K562 (cell line): Measurements from ENCODE around the gene FBXO21. TPM values are rescaled to one million over a fixed set of nuclear protein-coding genes. Genes with fewer than 3 reads are reported as not detected.

Source experiments
- ATAC-seq: fragments of 200-7000 bp; cut with Tn5 transposase; 3 replicates; pipeline ENCODE4 v1.9.1; 2020; ENCODE audit warnings: moderate library complexity
- BruUV-seq: library from RNA; stranded (reverse); fragments of 400-500 nt; replicated peaks from 2 replicates; lab custom pipeline; 2021; lab: Mats Ljungman, UMichigan
- CTCF ChIA-PET: fragments of 300-600 bp; formaldehyde crosslinking; extraction: SDS; loops from one replicate; lab custom pipeline; 2021; ENCODE audit warnings: low intra/inter-chr PET ratio; lab: Yijun Ruan, JAX
- POLR2A ChIA-PET: fragments of 300-600, 350-650 bp; sonication (Branson Sonifier 250); formaldehyde crosslinking; extraction: SDS; loops from one replicate; lab custom pipeline; 2021; ENCODE audit warnings: antibody characterized with exemption, inconsistent platforms; lab: Yijun Ruan, JAX
- DNase-seq, 4 experiments: peaks; one replicate each; pipeline versions ENCODE4 v3.0.0 to v3.0.0-alpha.2; 2011 to 2018; ENCODE audit warnings: low spot score in 3 of 4, mixed read lengths in 3 of 4; ENCODE audit errors: extremely low read depth in 1 of 4
- FAIRE-seq: peaks from 2 replicates; lab custom pipeline; 2011; peaks lifted over from hg19 to GRCh38; lab: Jason Lieb, UNC
- H2AFZ ChIP-seq: 2 replicates; pipeline ENCODE4 v1.6.0; 2011; ENCODE audit warnings: low read depth, low read length, control low read depth, inconsistent platforms
- H3K27ac ChIP-seq: fragments of 200-600 bp; 3 replicates; pipeline ENCODE4 v1.8.0; 2011; ENCODE audit warnings: low read depth, mild to moderate bottlenecking, control low read depth, inconsistent platforms, low read length, moderate library complexity, mixed read lengths; ENCODE audit errors: extremely low read depth
- H3K27me3 ChIP-seq, 2 experiments: fragments of 300-600 bp in 1 of 2; 2 replicates in 1 of 2; 3 replicates in 1 of 2; pipeline versions ENCODE4 v1.6.0 to v1.8.0; 2011; ENCODE audit warnings: inconsistent platforms in 2 of 2, low read length in 2 of 2, mild to moderate bottlenecking in 1 of 2, mixed read lengths in 1 of 2, moderate library complexity in 1 of 2; ENCODE audit not compliant: control insufficient read depth in 2 of 2, insufficient read depth in 2 of 2
- H3K36me3 ChIP-seq: fragments of 300-600 bp; 3 replicates; pipeline ENCODE4 v1.8.0; 2011; ENCODE audit warnings: mild to moderate bottlenecking, low read length, inconsistent platforms; ENCODE audit not compliant: control insufficient read depth, insufficient read depth
- H3K4me1 ChIP-seq, 2 experiments: fragments of 200-600 bp in 1 of 2; replicated peaks in 1 of 2; 2 replicates in 1 of 2; 3 replicates in 1 of 2; pipeline versions ENCODE4 v1.5.1 to v1.8.0; 2011; ENCODE audit warnings: inconsistent platforms in 2 of 2, low read length in 2 of 2, mild to moderate bottlenecking in 1 of 2, mixed read lengths in 1 of 2, moderate library complexity in 1 of 2; ENCODE audit not compliant: control insufficient read depth in 2 of 2, insufficient read depth in 2 of 2
- H3K4me2 ChIP-seq: 2 replicates; pipeline ENCODE4 v1.6.1; 2011; ENCODE audit warnings: low read length, control low read depth, inconsistent platforms, mixed read lengths; ENCODE audit not compliant: insufficient read depth
- H3K4me3 ChIP-seq: fragments of 200-600 bp; sonication (generic), shearing (Covaris generic); 2 replicates; pipeline ENCODE4 v1.5.1; 2016; ENCODE audit warnings: control low read depth, inconsistent platforms
- H3K79me2 ChIP-seq: fragments of 200-600 bp; 3 replicates; pipeline ENCODE4 v1.8.0; 2011; ENCODE audit warnings: low read length, inconsistent platforms; ENCODE audit not compliant: control insufficient read depth, insufficient read depth
- H3K9ac ChIP-seq, 2 experiments: 2 replicates each; pipeline versions ENCODE4 v1.6.0 to v1.6.1; 2011; ENCODE audit warnings: low read depth in 2 of 2, low read length in 2 of 2, control low read depth in 1 of 2, inconsistent platforms in 1 of 2, mild to moderate bottlenecking in 1 of 2, mixed read lengths in 1 of 2; ENCODE audit not compliant: insufficient read depth in 1 of 2
- H3K9me1 ChIP-seq: one replicate; pipeline ENCODE4 v1.6.0; 2011; ENCODE audit warnings: inconsistent platforms, mild to moderate bottlenecking, low read length, moderate library complexity; ENCODE audit not compliant: control insufficient read depth, insufficient read depth
- H3K9me3 ChIP-seq: replicated peaks from 2 replicates; pipeline ENCODE4 v1.5.1; 2011; ENCODE audit warnings: low read depth, low read length, inconsistent platforms; ENCODE audit not compliant: control insufficient read depth, insufficient read depth
- H4K20me1 ChIP-seq: replicated peaks from 2 replicates; pipeline ENCODE4 v1.6.1; 2011; ENCODE audit warnings: low read length, inconsistent platforms, mixed read lengths; ENCODE audit not compliant: control insufficient read depth, insufficient read depth
- BCOR ChIP-seq: fragments of 450-650 bp; IDR thresholded peaks from 2 replicates; pipeline ENCODE4 v1.6.1; 2016
- KDM1A ChIP-seq, 2 experiments: fragments of 450-650 bp; IDR thresholded peaks; 2 replicates each; pipeline ENCODE4 v1.6.1; 2016; ENCODE audit warnings: mild to moderate bottlenecking in 2 of 2
- KDM4B ChIP-seq, 2 experiments: fragments of 450-650 bp in 1 of 2; sonication (generic) in 1 of 2; IDR thresholded peaks; 2 replicates each; pipeline ENCODE4 v1.6.1; 2016 to 2017; ENCODE audit warnings: borderline replicate concordance in 2 of 2, antibody characterized with exemption in 1 of 2, low read depth in 1 of 2, mild to moderate bottlenecking in 1 of 2
- MAFG ChIP-seq: fragments of 450-650 bp; conservative IDR thresholded peaks from 2 replicates; pipeline ENCODE4 v1.6.1; 2016; ENCODE audit warnings: missing genetic modification characterization, missing compliant biosample characterization
- RBM25 ChIP-seq: fragments of 200-400 bp; formaldehyde crosslinking; IDR thresholded peaks from 2 replicates; pipeline ENCODE4 v1.6.1; 2018; ENCODE audit warnings: low read length, low read depth, moderate library complexity; ENCODE audit not compliant: severe bottlenecking
- ZC3H11A ChIP-seq: IDR thresholded peaks from 2 replicates; pipeline ENCODE4 v1.6.1; 2012; ENCODE audit warnings: low read depth, low read length, improper control_type of control experiment
- WGBS: fragments of 100-300 bp; shearing (Covaris generic); methylation state at CpG from one replicate; pipeline ENCODE4 v1.1.6; 2016; ENCODE audit warnings: low coverage, mixed read lengths; ENCODE audit not compliant: insufficient coverage; ENCODE audit errors: missing lambda C conversion rate; 5-methylcytosine and 5-hydroxymethylcytosine counted together
- in situ Hi-C: fragments of 300-500 bp; cut with MboI; formaldehyde crosslinking; loops from 4 replicates; pipeline ENCODE4 v1.15.0; 2018; ENCODE audit warnings: inconsistent platforms, mixed read lengths
- intact Hi-C: fragments of 100-400 bp; cut with micrococcal nuclease; formaldehyde crosslinking; loops from 2 replicates; pipeline ENCODE4 v1.14.2; 2022
- polyA plus RNA-seq, 8 experiments: library from polyadenylated mRNA; depleted of rRNA in 4 of 8; stranded (reverse) in 5 of 8; unstranded in 3 of 8; fragments of >200 nt; fragmentation: Nextera tagmentation in 2 of 8; fragmentation: Illumina TruSeq in 1 of 8; extraction: Ambion mirVana in 2 of 8; extraction: Trizol in 1 of 8; gene quantifications; 2 replicates each; pipeline versions ENCODE4 v1.2.1 to v1.2.3, GENCODE V29; 2011 to 2014; ENCODE audit warnings: inconsistent platforms in 1 of 8, missing spikeins in 1 of 8
- total RNA-seq, 7 experiments: library from RNA; depleted of rRNA in 6 of 7; stranded (reverse); fragments of >200 nt in 6 of 7; fragmentation: Illumina TruSeq in 2 of 7; extraction: Trizol in 2 of 7; gene quantifications; 2 replicates each; pipeline versions ENCODE4 v1.2.1 to v1.2.3, GENCODE V29; 2011 to 2021; ENCODE audit warnings: low replicate concordance in 1 of 7
- TF ChIP-seq, protein P1 (sequence below): IDR thresholded peaks from 2 replicates; pipeline ENCODE4 v1.6.1; 2012; ENCODE audit warnings: low read depth, low read length, improper control_type of control experiment, borderline replicate concordance

The FBXO21 gene
- total and polyA plus RNA-seq, 9 of the 15 experiments (the other 6 are each of a cell fraction or from before 2014, with no cell fraction given): 3.0 to 50.9 (median 9.1) TPM

DNA sequence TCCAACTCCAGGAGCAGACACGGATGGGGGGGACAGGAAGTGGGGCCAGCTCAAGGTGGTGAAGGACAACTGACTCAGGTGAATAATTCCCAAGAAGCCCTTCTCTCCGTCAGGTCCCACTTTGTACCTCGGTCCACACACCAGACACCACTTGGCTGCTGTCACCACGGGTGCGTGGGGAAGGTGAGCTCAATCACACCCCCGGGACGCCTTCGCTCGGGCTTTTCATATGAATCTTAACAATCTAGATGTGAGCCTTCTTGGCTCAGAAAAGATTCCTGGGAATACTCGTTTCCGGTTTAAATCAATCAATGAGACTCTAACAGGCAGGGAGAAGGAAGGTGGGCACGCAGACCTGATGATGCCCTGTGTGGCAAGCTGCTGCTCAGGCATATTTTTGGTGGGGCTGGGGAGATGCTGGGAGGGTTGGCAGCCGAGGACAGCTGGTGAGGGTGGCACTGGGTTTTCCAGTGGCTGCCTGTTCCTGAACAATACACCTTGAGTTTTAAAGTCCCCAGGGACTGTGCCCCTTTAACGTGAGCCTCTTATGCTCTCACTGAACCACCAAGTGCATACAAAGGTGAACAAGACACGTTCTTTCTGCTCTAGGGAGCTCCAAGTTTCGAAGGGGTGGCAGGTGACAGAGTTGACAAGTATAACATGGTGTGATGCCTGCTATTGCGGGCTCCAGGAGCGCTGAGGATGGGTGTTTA is 96.2 kb downstream of the FBXO21 start (continued):
- TF ChIP-seq, protein P1, sequence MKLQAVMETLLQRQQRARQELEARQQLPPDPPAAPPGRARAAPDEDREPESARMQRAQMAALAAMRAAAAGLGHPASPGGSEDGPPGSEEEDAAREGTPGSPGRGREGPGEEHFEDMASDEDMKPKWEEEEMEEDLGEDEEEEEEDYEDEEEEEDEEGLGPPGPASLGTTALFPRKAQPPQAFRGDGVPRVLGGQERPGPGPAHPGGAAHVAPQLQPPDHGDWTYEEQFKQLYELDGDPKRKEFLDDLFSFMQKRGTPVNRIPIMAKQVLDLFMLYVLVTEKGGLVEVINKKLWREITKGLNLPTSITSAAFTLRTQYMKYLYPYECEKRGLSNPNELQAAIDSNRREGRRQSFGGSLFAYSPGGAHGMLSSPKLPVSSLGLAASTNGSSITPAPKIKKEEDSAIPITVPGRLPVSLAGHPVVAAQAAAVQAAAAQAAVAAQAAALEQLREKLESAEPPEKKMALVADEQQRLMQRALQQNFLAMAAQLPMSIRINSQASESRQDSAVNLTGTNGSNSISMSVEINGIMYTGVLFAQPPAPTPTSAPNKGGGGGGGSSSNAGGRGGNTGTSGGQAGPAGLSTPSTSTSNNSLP: no peak

DNA sequence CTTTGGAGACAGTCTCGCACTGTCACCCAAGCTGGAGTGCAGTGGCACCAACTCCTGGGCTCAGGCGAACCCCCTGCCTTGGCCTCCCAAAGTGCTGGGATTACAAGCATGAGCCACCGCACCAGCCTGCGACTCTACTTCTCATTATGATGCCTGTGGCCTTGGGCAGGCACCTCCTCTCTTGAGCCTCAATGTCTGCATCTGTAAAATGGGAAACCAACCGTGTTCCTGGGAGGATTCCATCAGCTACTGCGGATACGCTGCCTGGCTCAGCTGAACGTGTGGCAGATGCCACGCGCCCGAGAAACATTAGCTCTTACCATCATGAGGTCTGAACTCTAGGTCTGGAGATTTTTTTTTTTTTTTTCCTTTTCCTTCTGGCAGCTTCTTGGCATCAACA is 96.8 kb downstream of the FBXO21 start:
- intact Hi-C loops: no loop called here
- DNase-seq (no peak), FAIRE-seq (no peak), ATAC-seq (no peak)
- ChIA-PET POLR2A (no interaction called here), CTCF (no interaction called here)
- Histone ChIP-seq H3K9ac (no peak overlapping the region), H2AFZ (no peak overlapping the region), H4K20me1 (peaks cover 5% of the 10 kb centered on the region), H3K36me3 (no peaks in the 10 kb centered on the region), H3K27ac (no peak overlapping the region), H3K4me3 (no peak overlapping the region), H3K4me1 (peaks cover 11 to 27% of the 10 kb centered on the region in 2 experiments; a peak in 4 of 5 replicates), H3K79me2 (peaks cover 43% of the 10 kb centered on the region), H3K4me2 (no peak overlapping the region), H3K9me3 (no peaks in the 10 kb centered on the region), H3K9me1 (no peaks in the 10 kb centered on the region), H3K27me3 (no peaks in the 10 kb centered on the region)
- in situ Hi-C loops: no loop called here
- 80% methylated on average over 10 of the region's 11 CpGs for WGBS
- BruUV-seq: no TSS peak
- no peak for TF ChIP-seq ZC3H11A
- TF ChIP-seq RBM25: peak; percentile 45
- no peak for TF ChIP-seq MAFG
- TF ChIP-seq KDM4B (IDR thresholded peaks at IDR 0.05; ENCODE audit: borderline replicate concordance in 2 of 2, low read depth in 1 of 2): no peak
- peak in 1 of 2 experiments; percentile 14; a peak in 1 of 4 replicates for TF ChIP-seq KDM1A (IDR thresholded peaks at IDR 0.05)
- 0 out of 2 replicates have a peak, but pooled peaks have one; percentile 37 for TF ChIP-seq BCOR
